ENCODE results near the gene ATP4B.

Gene ATP4B

DNA sequence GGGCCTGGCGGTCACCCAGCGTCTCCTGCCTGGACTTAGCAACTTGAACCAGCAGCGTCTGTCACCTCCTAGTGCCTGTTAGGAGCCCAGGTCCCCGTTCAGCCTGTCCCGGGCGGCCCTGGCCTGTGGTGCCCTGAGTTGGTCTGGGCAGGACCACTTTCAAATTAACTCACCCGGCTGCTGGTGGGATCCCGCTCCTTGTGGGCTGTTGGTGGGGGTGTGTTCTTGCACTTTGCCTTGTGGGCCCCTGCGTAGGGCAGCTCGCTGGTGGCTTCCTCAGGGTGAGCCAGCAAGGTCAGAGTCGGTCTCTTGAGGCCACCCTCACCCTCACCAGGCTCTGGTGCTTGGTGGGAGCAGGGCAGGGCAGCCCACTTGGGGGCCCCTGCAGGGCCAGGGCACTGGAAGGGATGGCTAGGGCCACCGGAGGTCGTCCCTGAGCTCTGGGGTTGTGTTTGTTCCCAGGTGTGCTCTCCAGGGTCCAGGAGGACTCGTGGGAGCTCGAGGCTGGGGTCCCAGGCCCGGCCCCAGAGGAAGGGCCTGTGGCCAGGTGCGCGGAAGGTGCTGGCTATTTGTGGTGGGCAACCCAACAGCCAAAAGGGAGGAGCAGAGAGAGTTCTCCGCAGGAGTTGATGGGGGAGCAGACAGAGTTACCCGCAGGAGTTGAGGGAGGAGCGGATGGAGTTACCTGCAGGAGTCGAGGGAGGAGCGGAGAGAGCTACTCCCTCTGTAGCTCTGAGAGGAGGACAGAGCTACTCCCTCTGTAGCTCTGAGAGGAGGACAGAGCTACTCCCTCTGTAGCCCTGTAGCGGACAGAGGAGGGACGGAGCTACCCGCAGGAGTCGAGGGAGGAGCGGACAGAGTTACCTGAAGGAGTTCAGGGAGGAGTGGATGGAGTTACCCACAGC is 56.6 kb downstream of the ATP4B start:
- Mint-ChIP-seq H3K27me3 (ENCODE audit: low read depth) (no peaks in the 10 kb centered on the region), H3K4me3 (peak overlapping the region in 1 of 3 experiments; percentile 2), H3K27ac (peak overlapping the region in 1 of 3 experiments; percentile 71), H3K9me3 (peaks cover 9% of the 10 kb centered on the region), H3K4me1 (no peaks in the 10 kb centered on the region), H3K36me3 (ENCODE audit: low read depth) (peaks cover 69% of the 10 kb centered on the region)
- TF ChIP-seq, protein P1, sequence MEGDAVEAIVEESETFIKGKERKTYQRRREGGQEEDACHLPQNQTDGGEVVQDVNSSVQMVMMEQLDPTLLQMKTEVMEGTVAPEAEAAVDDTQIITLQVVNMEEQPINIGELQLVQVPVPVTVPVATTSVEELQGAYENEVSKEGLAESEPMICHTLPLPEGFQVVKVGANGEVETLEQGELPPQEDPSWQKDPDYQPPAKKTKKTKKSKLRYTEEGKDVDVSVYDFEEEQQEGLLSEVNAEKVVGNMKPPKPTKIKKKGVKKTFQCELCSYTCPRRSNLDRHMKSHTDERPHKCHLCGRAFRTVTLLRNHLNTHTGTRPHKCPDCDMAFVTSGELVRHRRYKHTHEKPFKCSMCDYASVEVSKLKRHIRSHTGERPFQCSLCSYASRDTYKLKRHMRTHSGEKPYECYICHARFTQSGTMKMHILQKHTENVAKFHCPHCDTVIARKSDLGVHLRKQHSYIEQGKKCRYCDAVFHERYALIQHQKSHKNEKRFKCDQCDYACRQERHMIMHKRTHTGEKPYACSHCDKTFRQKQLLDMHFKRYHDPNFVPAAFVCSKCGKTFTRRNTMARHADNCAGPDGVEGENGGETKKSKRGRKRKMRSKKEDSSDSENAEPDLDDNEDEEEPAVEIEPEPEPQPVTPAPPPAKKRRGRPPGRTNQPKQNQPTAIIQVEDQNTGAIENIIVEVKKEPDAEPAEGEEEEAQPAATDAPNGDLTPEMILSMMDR (IDR thresholded peaks at IDR 0.05; ENCODE audit: unreplicated experiment in 3 of 3), result no peak

DNA sequence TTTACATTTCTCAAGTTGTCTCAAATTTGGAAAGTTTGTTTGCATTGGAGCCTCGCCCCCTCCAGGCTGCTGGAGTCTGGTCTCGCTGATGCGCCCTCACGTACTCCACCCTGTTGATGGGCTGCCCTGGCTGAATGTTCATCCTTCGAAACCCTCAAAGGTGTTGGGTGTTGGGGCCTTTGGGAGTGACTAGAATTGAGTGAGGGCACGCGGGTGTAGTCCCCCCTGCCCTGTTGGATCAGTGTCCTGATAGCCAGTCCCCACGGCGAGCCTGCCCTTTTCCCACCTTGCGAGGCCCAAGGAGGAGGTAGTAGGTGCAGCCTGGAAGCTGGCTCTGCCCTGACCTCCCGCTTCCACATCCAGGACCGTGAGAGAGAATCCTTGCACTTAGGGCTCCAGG is 58.6 kb downstream of the ATP4B start:
- no peak overlapping the region for H3K27ac Mint-ChIP-seq
- peaks cover 14% of the 10 kb centered on the region for H3K9me3 Mint-ChIP-seq
- no peak overlapping the region for H3K4me3 Mint-ChIP-seq
- H3K27me3 Mint-ChIP-seq (ENCODE audit: low read depth), result no peaks in the 10 kb centered on the region
- TF ChIP-seq, protein P1 (IDR thresholded peaks at IDR 0.05; ENCODE audit: unreplicated experiment in 3 of 3), result no peak
- no peaks in the 10 kb centered on the region for H3K4me1 Mint-ChIP-seq
- peaks cover 72% of the 10 kb centered on the region for H3K36me3 Mint-ChIP-seq (ENCODE audit: low read depth)

Data from nephron (organoid).